ENCODE data around the gene GALNT9.

DNA sequence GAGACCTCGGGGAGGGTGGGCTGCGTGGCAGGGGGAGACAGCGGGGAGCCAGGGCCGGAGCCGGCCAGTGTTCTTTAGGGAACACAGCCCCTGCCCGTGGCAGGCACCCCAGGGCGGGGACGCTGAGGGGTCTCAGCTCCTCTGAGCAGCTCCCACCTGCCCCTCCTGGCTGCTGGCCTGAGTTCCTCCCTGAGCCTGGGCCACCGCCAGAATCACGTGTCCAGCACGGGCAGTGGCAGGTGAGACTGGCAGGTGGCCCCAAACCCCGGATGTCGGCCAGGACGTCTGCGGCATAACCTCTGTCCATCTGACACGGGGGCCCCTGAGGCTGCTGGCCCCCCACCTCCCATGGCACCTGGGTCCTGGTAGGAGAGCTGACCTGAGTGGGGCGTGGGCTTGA lies 160.0 kb downstream of the GALNT9 start:
- TF ChIP-seq CTCF (IDR thresholded peaks at IDR 0.05) = no peak
- TF ChIP-seq TAF1 (IDR thresholded peaks at IDR 0.05; ENCODE audit: borderline replicate concordance, low read depth, low read length) = no peak
- no peak for TF ChIP-seq EP300 (IDR thresholded peaks at IDR 0.05; ENCODE audit: borderline replicate concordance in 1 of 2, low read depth in 1 of 2, low read length in 1 of 2)
- no peak for TF ChIP-seq FOXJ3 (CRISPR knock-in tag; IDR thresholded peaks at IDR 0.05)
- no peak for TF ChIP-seq RAD21 (IDR thresholded peaks at IDR 0.05; ENCODE audit: low read length)
- TF ChIP-seq RFX5 (IDR thresholded peaks at IDR 0.05; ENCODE audit: low read length) = no peak
- TF ChIP-seq, protein P1, sequence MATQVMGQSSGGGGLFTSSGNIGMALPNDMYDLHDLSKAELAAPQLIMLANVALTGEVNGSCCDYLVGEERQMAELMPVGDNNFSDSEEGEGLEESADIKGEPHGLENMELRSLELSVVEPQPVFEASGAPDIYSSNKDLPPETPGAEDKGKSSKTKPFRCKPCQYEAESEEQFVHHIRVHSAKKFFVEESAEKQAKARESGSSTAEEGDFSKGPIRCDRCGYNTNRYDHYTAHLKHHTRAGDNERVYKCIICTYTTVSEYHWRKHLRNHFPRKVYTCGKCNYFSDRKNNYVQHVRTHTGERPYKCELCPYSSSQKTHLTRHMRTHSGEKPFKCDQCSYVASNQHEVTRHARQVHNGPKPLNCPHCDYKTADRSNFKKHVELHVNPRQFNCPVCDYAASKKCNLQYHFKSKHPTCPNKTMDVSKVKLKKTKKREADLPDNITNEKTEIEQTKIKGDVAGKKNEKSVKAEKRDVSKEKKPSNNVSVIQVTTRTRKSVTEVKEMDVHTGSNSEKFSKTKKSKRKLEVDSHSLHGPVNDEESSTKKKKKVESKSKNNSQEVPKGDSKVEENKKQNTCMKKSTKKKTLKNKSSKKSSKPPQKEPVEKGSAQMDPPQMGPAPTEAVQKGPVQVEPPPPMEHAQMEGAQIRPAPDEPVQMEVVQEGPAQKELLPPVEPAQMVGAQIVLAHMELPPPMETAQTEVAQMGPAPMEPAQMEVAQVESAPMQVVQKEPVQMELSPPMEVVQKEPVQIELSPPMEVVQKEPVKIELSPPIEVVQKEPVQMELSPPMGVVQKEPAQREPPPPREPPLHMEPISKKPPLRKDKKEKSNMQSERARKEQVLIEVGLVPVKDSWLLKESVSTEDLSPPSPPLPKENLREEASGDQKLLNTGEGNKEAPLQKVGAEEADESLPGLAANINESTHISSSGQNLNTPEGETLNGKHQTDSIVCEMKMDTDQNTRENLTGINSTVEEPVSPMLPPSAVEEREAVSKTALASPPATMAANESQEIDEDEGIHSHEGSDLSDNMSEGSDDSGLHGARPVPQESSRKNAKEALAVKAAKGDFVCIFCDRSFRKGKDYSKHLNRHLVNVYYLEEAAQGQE (IDR thresholded peaks at IDR 0.05; ENCODE audit: low read depth, low read length) = no peak
- no peak for TF ChIP-seq YY1 (IDR thresholded peaks at IDR 0.05; ENCODE audit: low read depth)
- no peak for TF ChIP-seq GABPA (IDR thresholded peaks at IDR 0.05; ENCODE audit: low read depth)
- no peak for TF ChIP-seq MXI1 (IDR thresholded peaks at IDR 0.05; ENCODE audit: low read depth, low read length)
- TF ChIP-seq JUND (IDR thresholded peaks at IDR 0.05) = no peak
- TF ChIP-seq, protein P2, sequence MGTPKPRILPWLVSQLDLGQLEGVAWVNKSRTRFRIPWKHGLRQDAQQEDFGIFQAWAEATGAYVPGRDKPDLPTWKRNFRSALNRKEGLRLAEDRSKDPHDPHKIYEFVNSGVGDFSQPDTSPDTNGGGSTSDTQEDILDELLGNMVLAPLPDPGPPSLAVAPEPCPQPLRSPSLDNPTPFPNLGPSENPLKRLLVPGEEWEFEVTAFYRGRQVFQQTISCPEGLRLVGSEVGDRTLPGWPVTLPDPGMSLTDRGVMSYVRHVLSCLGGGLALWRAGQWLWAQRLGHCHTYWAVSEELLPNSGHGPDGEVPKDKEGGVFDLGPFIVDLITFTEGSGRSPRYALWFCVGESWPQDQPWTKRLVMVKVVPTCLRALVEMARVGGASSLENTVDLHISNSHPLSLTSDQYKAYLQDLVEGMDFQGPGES (IDR thresholded peaks at IDR 0.05; ENCODE audit: low read depth, low read length) = no peak
- no peak for TF ChIP-seq SIN3A (IDR thresholded peaks at IDR 0.05; ENCODE audit: borderline replicate concordance, low read depth, low read length)
- TF ChIP-seq TCF12 (IDR thresholded peaks at IDR 0.05) = no peak

All from SK-N-SH (cell line).